ENCODE measurements around the gene RSPO4.

- TF ChIP-seq CTCF (IDR thresholded peaks at IDR 0.05; ENCODE audit: insufficient read depth, low read length, poor library complexity, severe bottlenecking) (no peak), EZH2phosphoT487 (conservative IDR thresholded peaks at IDR 0.05; ENCODE audit: low read length) (no peak)
Observed at GRCh38 chr20:988272-988671, 13.8 kb downstream of the RSPO4 start.
